CD8-positive, alpha-beta memory T cell (primary cell): ENCODE data around the gene SV2B. TPM values are rescaled to one million over a fixed set of nuclear protein-coding genes. Genes with fewer than 3 reads are reported as not detected.

Experiments
- CTCF ChIA-PET: fragments of 350-600 bp; sonication (Branson Sonifier 250); formaldehyde crosslinking; loops from one replicate; lab custom pipeline; 2021; ENCODE audit warnings: antibody characterized with exemption; lab: Charles Lee
- POLR2A ChIA-PET: fragments of 350-600 bp; sonication (Branson Sonifier 250); formaldehyde crosslinking; loops from one replicate; lab custom pipeline; 2021; ENCODE audit warnings: antibody characterized with exemption; lab: Charles Lee
- DNase-seq, 5 donors: peaks; one replicate each; pipeline versions ENCODE4 v3.0.0 to v3.0.0-alpha.2; 2020 to 2022; ENCODE audit warnings: mixed read lengths in 1 of 5
- H3K27ac ChIP-seq: one replicate; pipeline ENCODE4 v1.7.0; 2013; ENCODE audit warnings: low read depth, mild to moderate bottlenecking, low read length, moderate library complexity
- H3K27me3 ChIP-seq: 2 replicates; pipeline ENCODE4 v1.7.0; 2013; ENCODE audit warnings: low read length, mild to moderate bottlenecking; ENCODE audit not compliant: insufficient read depth, poor library complexity, severe bottlenecking
- H3K36me3 ChIP-seq: 2 replicates; pipeline ENCODE4 v1.7.0; 2013; ENCODE audit warnings: mild to moderate bottlenecking, low read length, moderate library complexity; ENCODE audit not compliant: insufficient read depth
- H3K4me1 ChIP-seq: 2 replicates; pipeline ENCODE4 v1.7.0; 2013; ENCODE audit warnings: mild to moderate bottlenecking, low read length, moderate library complexity; ENCODE audit not compliant: insufficient read depth
- H3K4me3 ChIP-seq: 2 replicates; pipeline ENCODE4 v1.7.0; 2013; ENCODE audit warnings: mild to moderate bottlenecking, low read length
- H3K9me3 ChIP-seq: 2 replicates; pipeline ENCODE4 v1.7.0; 2013; ENCODE audit warnings: mild to moderate bottlenecking, low read length
- H3K27ac Mint-ChIP-seq, 8 donors: one replicate each; pipeline ENCODE4 v1.8.0; 2020 to 2021; ENCODE audit warnings: mixed read lengths in 8 of 8, mild to moderate bottlenecking in 6 of 8, inconsistent platforms in 3 of 8, moderate library complexity in 3 of 8
- H3K27me3 Mint-ChIP-seq, 2 donors: one replicate each; pipeline ENCODE4 v1.8.0; 2020 to 2021; ENCODE audit warnings: mixed read lengths in 2 of 2, mild to moderate bottlenecking in 1 of 2, moderate library complexity in 1 of 2
- H3K36me3 Mint-ChIP-seq, 3 donors: one replicate each; pipeline ENCODE4 v1.8.0; 2020 to 2021; ENCODE audit warnings: mixed read lengths in 3 of 3, inconsistent platforms in 1 of 3, mild to moderate bottlenecking in 1 of 3
- H3K4me1 Mint-ChIP-seq, 3 donors: one replicate each; pipeline ENCODE4 v1.8.0; 2020 to 2021; ENCODE audit warnings: mixed read lengths in 3 of 3, inconsistent platforms in 1 of 3, mild to moderate bottlenecking in 1 of 3
- H3K4me3 Mint-ChIP-seq, 7 donors: one replicate each; pipeline ENCODE4 v1.8.0; 2020 to 2021; ENCODE audit warnings: mixed read lengths in 7 of 7, mild to moderate bottlenecking in 6 of 7, moderate library complexity in 4 of 7, inconsistent platforms in 2 of 7
- H3K9me3 Mint-ChIP-seq, 5 donors: one replicate each; pipeline ENCODE4 v1.8.0; 2020 to 2022; ENCODE audit warnings: mixed read lengths in 5 of 5, mild to moderate bottlenecking in 3 of 5, moderate library complexity in 2 of 5, inconsistent platforms in 1 of 5
- polyA plus RNA-seq: library from polyadenylated mRNA; unstranded; fragments of 300-500 nt; fragmentation: Illumina TruSeq; gene quantifications from one replicate; pipeline ENCODE4 v1.2.3, GENCODE V29; 2021
- total RNA-seq, 2 experiments: library from RNA; stranded (reverse); gene quantifications; one replicate each; pipeline ENCODE4 v1.2.3, GENCODE V29; 2021

SV2B gene
- total and polyA plus RNA-seq, 3 experiments from 2014 or later = 0.02 TPM; not detected in 2

GRCh38 chr15:91133511-91133910, 33.5 kb downstream of the SV2B start:
- POLR2A ChIA-PET = no interaction called here
- Histone ChIP-seq H3K4me3 (no peak overlapping the region), H3K4me1 (no peaks in the 10 kb centered on the region), H3K36me3 (no peaks in the 10 kb centered on the region), H3K27me3 (peaks cover 7% of the 10 kb centered on the region), H3K27ac (no peak overlapping the region), H3K9me3 (no peaks in the 10 kb centered on the region)
- DNase-seq = no peak
- H3K27me3 Mint-ChIP-seq = peaks cover 19 to 54% of the 10 kb centered on the region in 2 donors
- H3K9me3 Mint-ChIP-seq = peaks cover 0 to 5% (median 0%) of the 10 kb centered on the region in 5 donors
- no peaks in the 10 kb centered on the region for H3K4me1 Mint-ChIP-seq
- peak overlapping the region in 1 of 8 donors; percentile 70 for H3K27ac Mint-ChIP-seq
- H3K36me3 Mint-ChIP-seq = peaks cover 0 to 1% (median 0%) of the 10 kb centered on the region in 3 donors
- no peak overlapping the region for H3K4me3 Mint-ChIP-seq
- CTCF ChIA-PET = no interaction called here

GRCh38 chr15:91135201-91136130, 35.4 kb downstream of the SV2B start:
- Histone ChIP-seq H3K27me3 (peaks cover under 1% of the 10 kb centered on the region), H3K4me3 (no peak overlapping the region), H3K9me3 (no peaks in the 10 kb centered on the region), H3K27ac (no peak overlapping the region), H3K36me3 (no peaks in the 10 kb centered on the region), H3K4me1 (no peaks in the 10 kb centered on the region)
- Mint-ChIP-seq H3K4me1 (no peaks in the 10 kb centered on the region), H3K27me3 (peaks cover 23 to 69% of the 10 kb centered on the region in 2 donors), H3K36me3 (peaks cover 0 to 1% (median 0%) of the 10 kb centered on the region in 3 donors), H3K27ac (no peak overlapping the region), H3K9me3 (peaks cover 0 to 5% (median 0%) of the 10 kb centered on the region in 5 donors), H3K4me3 (no peak overlapping the region)
- CTCF ChIA-PET = no interaction called here
- POLR2A ChIA-PET = no interaction called here
- no peak for DNase-seq

- CTCF ChIA-PET = no interaction called here
- Histone ChIP-seq H3K4me1 (no peaks in the 10 kb centered on the region), H3K27ac (no peak overlapping the region), H3K9me3 (no peaks in the 10 kb centered on the region), H3K36me3 (no peaks in the 10 kb centered on the region), H3K27me3 (no peaks in the 10 kb centered on the region), H3K4me3 (no peak overlapping the region)
- H3K4me3 Mint-ChIP-seq = no peak overlapping the region
- no peak overlapping the region for H3K27ac Mint-ChIP-seq
- peaks cover 0 to 5% (median 0%) of the 10 kb centered on the region in 5 donors for H3K9me3 Mint-ChIP-seq
- peaks cover 24 to 72% of the 10 kb centered on the region in 2 donors for H3K27me3 Mint-ChIP-seq
- peaks cover 0 to 1% (median 0%) of the 10 kb centered on the region in 3 donors for H3K36me3 Mint-ChIP-seq
- no peaks in the 10 kb centered on the region for H3K4me1 Mint-ChIP-seq
- POLR2A ChIA-PET = no interaction called here
- DNase-seq = no peak
These were observed 36.4 kb downstream of the SV2B start for GRCh38 chr15:91136386-91136923.

GRCh38 chr15:91140601-91141000, 40.5 kb downstream of the SV2B start:
- Mint-ChIP-seq H3K27me3 (peaks cover 27 to 65% of the 10 kb centered on the region in 2 donors), H3K4me3 (no peak overlapping the region), H3K36me3 (peaks cover 0 to 1% (median 0%) of the 10 kb centered on the region in 3 donors), H3K27ac (no peak overlapping the region), H3K4me1 (no peaks in the 10 kb centered on the region), H3K9me3 (peaks cover 0 to 5% (median 1%) of the 10 kb centered on the region in 5 donors)
- no peaks in the 10 kb centered on the region for H3K4me1 ChIP-seq
- CTCF ChIA-PET = interaction anchor here (2.0 kb wide), 1 partner anchor 11 kb away, joined by 4 read pairs; no protein-coding TSS in a partner anchor
- H3K36me3 ChIP-seq = no peaks in the 10 kb centered on the region
- H3K9me3 ChIP-seq = no peaks in the 10 kb centered on the region
- peaks cover 3% of the 10 kb centered on the region for H3K27me3 ChIP-seq
- H3K27ac ChIP-seq = no peak overlapping the region
- POLR2A ChIA-PET = no interaction called here
- DNase-seq = no peak
- H3K4me3 ChIP-seq = no peak overlapping the region

GRCh38 chr15:91141097-91141496, 41.0 kb downstream of the SV2B start:
- Mint-ChIP-seq H3K4me3 (no peak overlapping the region), H3K27me3 (peaks cover 28 to 64% of the 10 kb centered on the region in 2 donors), H3K36me3 (peaks cover 0 to 1% (median 0%) of the 10 kb centered on the region in 3 donors), H3K9me3 (peaks cover 0 to 5% (median 1%) of the 10 kb centered on the region in 5 donors), H3K27ac (no peak overlapping the region), H3K4me1 (no peaks in the 10 kb centered on the region)
- H3K9me3 ChIP-seq = no peaks in the 10 kb centered on the region
- peaks cover 3% of the 10 kb centered on the region for H3K27me3 ChIP-seq
- no peak overlapping the region for H3K4me3 ChIP-seq
- ChIA-PET CTCF (interaction anchor here (2.0 kb wide), 1 partner anchor 10 kb away, joined by 4 read pairs; no protein-coding TSS in a partner anchor), POLR2A (interaction anchor here (0.5 kb wide), 1 partner anchor 78 kb away, joined by 3 read pairs; no protein-coding TSS in a partner anchor)
- H3K27ac ChIP-seq = no peak overlapping the region
- no peaks in the 10 kb centered on the region for H3K36me3 ChIP-seq
- H3K4me1 ChIP-seq = no peaks in the 10 kb centered on the region
- DNase-seq = no peak

- H3K4me1 Mint-ChIP-seq = no peaks in the 10 kb centered on the region
These were observed 42.2 kb downstream of the SV2B start for GRCh38 chr15:91142106-91142744.

GRCh38 chr15:91142946-91143345, 42.9 kb downstream of the SV2B start:
- ChIA-PET POLR2A (no interaction called here), CTCF (no interaction called here)
- no peak overlapping the region for H3K27ac ChIP-seq
- Mint-ChIP-seq H3K9me3 (peaks cover 0 to 1% (median under 1%) of the 10 kb centered on the region in 5 donors), H3K27ac (no peak overlapping the region), H3K4me1 (no peaks in the 10 kb centered on the region), H3K4me3 (no peak overlapping the region), H3K27me3 (peaks cover 26 to 64% of the 10 kb centered on the region in 2 donors), H3K36me3 (peaks cover 0 to under 1% (median 0%) of the 10 kb centered on the region in 3 donors)
- H3K27me3 ChIP-seq = peaks cover 7% of the 10 kb centered on the region
- no peak overlapping the region for H3K4me3 ChIP-seq
- DNase-seq = no peak
- H3K4me1 ChIP-seq = no peaks in the 10 kb centered on the region
- H3K36me3 ChIP-seq = no peaks in the 10 kb centered on the region
- no peaks in the 10 kb centered on the region for H3K9me3 ChIP-seq

More at GRCh38 chr15:91142106-91142744, 42.2 kb downstream of the SV2B start:
- Histone ChIP-seq H3K27me3 (peaks cover 4% of the 10 kb centered on the region), H3K4me3 (no peak overlapping the region), H3K27ac (no peak overlapping the region), H3K4me1 (no peaks in the 10 kb centered on the region), H3K36me3 (no peaks in the 10 kb centered on the region), H3K9me3 (no peaks in the 10 kb centered on the region)
- no peak for DNase-seq
- H3K27me3 Mint-ChIP-seq = peaks cover 25 to 64% of the 10 kb centered on the region in 2 donors
- ChIA-PET POLR2A (no interaction called here), CTCF (no interaction called here)
- H3K36me3 Mint-ChIP-seq = peaks cover 0 to 1% (median 0%) of the 10 kb centered on the region in 3 donors
- H3K27ac Mint-ChIP-seq = no peak overlapping the region
- H3K9me3 Mint-ChIP-seq = peaks cover 0 to 5% (median 1%) of the 10 kb centered on the region in 5 donors
- H3K4me3 Mint-ChIP-seq = no peak overlapping the region
